Hematopoietic multipotent progenitor cell treated with erythropoietin and hydrocortisone succinate and interleukin-3 and kit ligand, for 4 days (in vitro differentiated cells): Measurements from ENCODE around the gene OR13J1.
"Not testable (repeated sequence)": the region's sequence is repeated elsewhere in the genome, so short reads cannot be mapped to it uniquely, and the experiment has no call there.

Experiments
- DNase-seq: peaks from one replicate; pipeline ENCODE4 v3.0.0-alpha.2; 2015

The OR13J1 gene

GRCh38 chr9:35870351-35870923 is at the start of gene OR13J1:
Gene OR13J1, minus strand, starts transcription at chr9:35870401. Its CDS starts 0 bp downstream, at chr9:35870401.
- no peak for DNase-seq

- no peak for DNase-seq
Observed at GRCh38 chr9:35919212-35920008, 49.2 kb upstream of the OR13J1 start.

- peak; percentile 32 for DNase-seq
Observed at GRCh38 chr9:35918780-35919179, 48.6 kb upstream of the OR13J1 start.

GRCh38 chr9:35917261-35917660 is 47.1 kb upstream of the OR13J1 start:
- DNase-seq: no peak

GRCh38 chr9:35915681-35916294 is 45.6 kb upstream of the OR13J1 start:
- no peak for DNase-seq

GRCh38 chr9:35914301-35914807 is 44.2 kb upstream of the OR13J1 start:
- peak; percentile 89 for DNase-seq

GRCh38 chr9:35913429-35913828 is 43.2 kb upstream of the OR13J1 start:
- DNase-seq: not testable (repeated sequence)

- no peak for DNase-seq
Observed at GRCh38 chr9:35912791-35913400, 42.7 kb upstream of the OR13J1 start.

GRCh38 chr9:35911690-35912089 is 41.5 kb upstream of the OR13J1 start:
- no peak for DNase-seq

- peak; percentile 82 for DNase-seq
Observed at GRCh38 chr9:35910613-35911359, 40.6 kb upstream of the OR13J1 start.

GRCh38 chr9:35909687-35910612 is 39.7 kb upstream of the OR13J1 start:
- no peak for DNase-seq

- DNase-seq: no peak
Observed at GRCh38 chr9:35909274-35909673, 39.1 kb upstream of the OR13J1 start, which contains the start of gene SPAAR. Gene SPAAR, plus strand, starts transcription at chr9:35909490. Its CDS starts 974 bp downstream, at chr9:35910464.

- DNase-seq: no peak
Observed at GRCh38 chr9:35908504-35909125, 38.4 kb upstream of the OR13J1 start.

- peak; percentile 77 for DNase-seq
Observed at GRCh38 chr9:35907711-35908503, 37.7 kb upstream of the OR13J1 start.

- DNase-seq: no peak
Observed at GRCh38 chr9:35906923-35907699, 36.9 kb upstream of the OR13J1 start.

- peak; percentile 43 for DNase-seq
Observed at GRCh38 chr9:35905912-35906679, 35.9 kb upstream of the OR13J1 start, which contains the start of gene HRCT1. Gene HRCT1, plus strand, starts transcription at chr9:35906202. Its CDS starts 86 bp downstream, at chr9:35906288.

GRCh38 chr9:35905051-35905781 is 35.0 kb upstream of the OR13J1 start:
- DNase-seq: no peak

GRCh38 chr9:35904338-35904737 is 34.1 kb upstream of the OR13J1 start:
- no peak for DNase-seq
